Stimulated activated CD4-positive, alpha-beta T cell treated with anti-CD3 and anti-CD28 coated beads, Interleukin-2, amount 100 ng/mL, for 4 hours (primary cell): Measurements from ENCODE around the gene TYMS.

ENCODE experiments used
- DNase-seq: peaks from one replicate; pipeline ENCODE4 v3.0.0-alpha.2; 2020; ENCODE audit warnings: low read depth

The TYMS gene

DNA sequence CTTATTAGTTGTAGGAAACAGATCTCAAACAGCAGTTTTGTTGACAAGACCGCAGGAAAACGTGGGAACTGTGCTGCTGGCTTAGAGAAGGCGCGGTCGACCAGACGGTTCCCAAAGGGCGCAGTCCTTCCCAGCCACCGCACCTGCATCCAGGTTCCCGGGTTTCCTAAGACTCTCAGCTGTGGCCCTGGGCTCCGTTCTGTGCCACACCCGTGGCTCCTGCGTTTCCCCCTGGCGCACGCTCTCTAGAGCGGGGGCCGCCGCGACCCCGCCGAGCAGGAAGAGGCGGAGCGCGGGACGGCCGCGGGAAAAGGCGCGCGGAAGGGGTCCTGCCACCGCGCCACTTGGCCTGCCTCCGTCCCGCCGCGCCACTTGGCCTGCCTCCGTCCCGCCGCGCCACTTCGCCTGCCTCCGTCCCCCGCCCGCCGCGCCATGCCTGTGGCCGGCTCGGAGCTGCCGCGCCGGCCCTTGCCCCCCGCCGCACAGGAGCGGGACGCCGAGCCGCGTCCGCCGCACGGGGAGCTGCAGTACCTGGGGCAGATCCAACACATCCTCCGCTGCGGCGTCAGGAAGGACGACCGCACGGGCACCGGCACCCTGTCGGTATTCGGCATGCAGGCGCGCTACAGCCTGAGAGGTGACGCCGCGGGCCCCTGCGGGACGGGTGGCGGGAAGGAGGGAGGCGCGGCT, at the start of gene TYMS:
Gene TYMS, plus strand, starts transcription at position 343 of the 690 bp plus-strand sequence. Its CDS starts 90 bp downstream, at position 433.
- DNase-seq = no peak

DNA sequence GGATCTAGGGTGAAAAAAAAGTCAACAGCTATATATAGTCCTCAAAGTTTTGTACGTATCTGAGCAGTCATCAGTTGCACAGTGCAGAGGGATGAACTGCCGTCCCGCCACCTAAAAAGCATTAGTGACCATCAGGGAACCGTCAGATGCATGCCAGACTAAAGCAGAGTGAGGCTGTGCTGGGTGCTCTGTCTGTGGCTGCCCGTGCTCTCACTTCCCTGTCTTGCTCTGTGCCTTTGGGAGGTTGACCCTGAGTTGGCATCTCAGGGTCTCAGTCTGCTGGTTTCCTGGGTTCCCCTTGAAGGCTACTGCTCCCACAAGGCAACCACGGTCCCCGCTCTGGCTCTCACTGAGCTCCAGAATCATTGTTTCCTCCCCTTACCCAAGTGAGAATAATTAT, 49.5 kb upstream of the TYMS start:
- no peak for DNase-seq

DNA sequence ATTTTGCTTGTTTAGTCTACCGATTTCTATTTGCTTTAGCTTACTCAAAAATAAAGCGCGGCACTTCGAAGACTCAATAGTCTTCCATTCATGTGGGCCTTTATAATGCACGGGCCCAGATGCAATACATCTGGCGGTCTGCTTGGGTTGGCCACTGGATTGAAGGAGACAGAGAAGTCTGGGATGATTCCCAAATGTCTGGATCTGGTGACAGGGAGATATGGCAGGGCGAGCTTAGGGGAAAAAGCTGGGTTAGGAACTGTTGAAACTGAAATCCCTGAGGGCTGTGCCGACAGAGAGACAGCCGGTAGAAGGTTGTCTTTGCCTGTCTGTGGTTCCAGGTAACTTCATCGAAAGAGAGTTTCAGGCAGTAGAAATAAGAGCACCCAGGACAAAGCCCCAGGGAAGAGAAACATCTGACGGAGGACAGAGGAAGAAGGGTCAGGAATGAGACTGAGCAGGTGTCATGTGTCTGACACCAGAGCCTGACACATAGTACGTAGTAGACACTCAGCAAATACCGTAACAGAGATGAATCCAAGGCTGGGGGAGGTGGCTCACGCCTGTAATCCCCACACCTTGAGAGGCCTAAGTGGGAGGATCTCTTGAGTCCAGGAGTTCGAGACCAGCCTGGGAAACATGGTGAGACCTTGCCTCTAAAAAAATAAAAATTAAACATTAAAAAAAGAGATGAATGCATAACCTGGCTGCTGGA, 47.1 kb upstream of the TYMS start:
- no peak for DNase-seq

DNA sequence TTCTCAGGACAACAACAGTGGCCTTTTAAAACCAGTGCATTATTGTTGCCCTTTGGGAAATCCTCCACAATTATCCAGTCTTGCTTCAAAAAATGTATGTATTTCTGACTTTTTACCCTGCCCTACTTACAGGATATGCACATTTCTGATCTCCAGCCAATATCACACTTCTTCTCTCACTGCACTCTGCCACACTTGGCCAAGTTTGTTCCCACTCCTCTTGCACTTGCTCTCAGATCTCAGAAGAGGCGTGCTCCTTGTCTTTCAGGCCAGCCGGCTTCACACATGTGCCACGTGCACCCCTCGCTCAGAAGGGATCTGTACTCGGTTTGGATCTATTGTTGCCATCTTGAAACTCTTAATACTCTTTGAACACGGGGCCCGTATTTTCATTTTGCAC, 45.3 kb upstream of the TYMS start:
- no peak for DNase-seq

DNA sequence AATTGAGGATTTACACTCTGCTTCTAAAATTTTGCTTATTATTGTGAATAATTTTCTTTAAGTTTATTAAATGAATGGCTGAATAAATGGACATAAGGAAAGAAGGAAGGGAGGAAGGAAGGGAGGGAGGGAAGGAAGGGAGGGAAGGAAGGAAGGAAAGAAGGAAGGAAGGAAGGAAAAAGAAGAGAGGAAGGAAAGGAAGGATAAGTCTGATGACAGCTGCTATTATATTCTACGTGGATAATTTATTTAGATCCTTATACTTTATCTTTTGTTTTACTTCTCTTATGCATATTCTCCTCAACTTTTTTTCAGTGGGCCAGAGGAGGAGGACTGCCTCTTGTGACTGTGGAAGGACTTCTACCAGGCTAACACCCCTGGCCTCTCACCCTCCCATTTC, 43.3 kb upstream of the TYMS start:
- DNase-seq = no peak

DNA sequence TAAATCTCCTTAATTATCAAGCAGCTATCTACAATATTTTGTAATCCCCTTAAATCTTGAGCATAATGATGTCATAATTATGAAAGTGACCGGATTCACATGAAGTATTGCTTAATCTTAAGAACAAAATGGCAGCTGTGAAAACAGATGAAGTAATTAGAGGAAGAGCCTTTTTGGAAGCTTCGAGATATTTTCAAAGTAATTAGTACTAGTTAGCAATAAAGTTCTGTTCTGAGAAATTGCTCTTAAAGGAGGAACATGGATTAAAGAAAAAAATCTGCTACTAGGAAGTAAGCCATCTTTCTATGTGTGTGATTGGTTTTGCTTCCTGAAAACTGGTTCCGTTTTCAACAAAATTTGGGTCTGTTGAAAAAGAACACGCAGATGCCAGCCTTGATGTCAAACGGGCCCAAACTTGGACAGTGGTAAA, 42.3 kb upstream of the TYMS start:
- no peak for DNase-seq

DNA sequence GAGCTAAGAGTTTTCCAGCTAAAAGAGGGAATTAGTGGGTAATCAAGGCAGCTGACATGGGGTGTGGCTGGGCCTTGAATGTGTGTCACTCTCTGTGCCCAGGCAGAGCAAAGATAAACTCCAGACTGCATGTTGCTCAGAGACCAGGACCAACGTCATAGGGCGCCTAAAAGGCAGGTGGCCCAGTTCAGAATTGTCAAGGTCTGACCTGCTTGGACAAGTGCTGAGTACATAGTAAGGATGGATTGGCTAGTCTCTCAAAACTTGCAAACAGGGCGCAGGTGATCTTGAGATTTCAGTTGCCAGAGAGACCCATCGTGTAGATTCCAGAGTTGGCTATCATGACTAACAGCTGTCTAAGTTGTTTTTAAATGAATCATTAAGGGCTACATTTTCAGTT, 41.7 kb upstream of the TYMS start:
- DNase-seq = no peak

DNA sequence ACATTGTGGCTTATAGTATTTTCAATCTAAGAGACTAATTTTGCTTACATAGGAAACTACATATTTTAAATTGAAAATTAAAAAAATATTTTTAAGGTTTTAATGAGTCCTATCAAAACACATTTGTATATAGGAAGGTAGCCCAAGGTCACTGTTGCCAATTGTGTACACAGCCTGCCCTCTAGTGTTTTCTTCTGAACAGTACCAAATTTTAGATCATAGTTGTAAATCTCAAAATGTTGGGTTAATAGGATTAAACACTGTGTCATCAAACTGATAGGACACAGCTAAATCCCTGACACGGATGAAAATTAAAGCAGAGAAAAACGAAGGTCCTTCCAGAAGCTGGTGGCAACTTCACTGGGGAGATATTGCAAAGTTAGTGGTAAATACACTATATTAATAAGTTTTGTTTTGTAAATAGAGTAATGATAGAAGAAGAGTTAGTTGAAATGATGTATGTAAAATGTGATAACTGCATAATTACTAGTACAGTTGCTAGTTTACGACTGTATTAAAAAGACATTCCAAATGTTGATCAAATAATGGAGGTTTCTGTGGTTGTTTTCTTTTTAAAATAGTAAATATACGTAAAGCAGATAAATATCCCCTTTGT, 41.0 kb upstream of the TYMS start:
- no peak for DNase-seq

DNA sequence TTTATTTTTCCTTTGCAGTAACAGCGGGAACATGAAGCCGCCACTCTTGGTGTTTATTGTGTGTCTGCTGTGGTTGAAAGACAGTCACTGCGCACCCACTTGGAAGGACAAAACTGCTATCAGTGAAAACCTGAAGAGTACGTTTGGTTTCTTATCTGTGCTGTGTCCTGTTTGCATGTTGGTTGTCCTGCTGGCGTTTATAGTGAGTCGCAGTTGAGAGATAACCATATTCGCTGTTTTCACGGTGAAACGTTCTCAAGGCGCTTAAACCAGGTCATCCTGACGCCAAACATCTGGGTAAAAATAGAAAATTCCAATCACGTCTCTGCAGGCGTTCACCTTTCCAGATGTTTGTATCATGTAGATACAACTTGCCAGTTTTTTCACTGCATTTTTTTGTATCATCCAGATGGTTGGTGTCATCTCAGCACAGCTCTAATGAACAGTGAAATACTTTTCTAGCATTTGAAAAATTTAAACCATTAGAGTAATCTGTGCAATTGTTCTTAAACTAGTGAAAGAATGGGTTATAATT, 39.4 kb upstream of the TYMS start:
- DNase-seq = no peak

DNA sequence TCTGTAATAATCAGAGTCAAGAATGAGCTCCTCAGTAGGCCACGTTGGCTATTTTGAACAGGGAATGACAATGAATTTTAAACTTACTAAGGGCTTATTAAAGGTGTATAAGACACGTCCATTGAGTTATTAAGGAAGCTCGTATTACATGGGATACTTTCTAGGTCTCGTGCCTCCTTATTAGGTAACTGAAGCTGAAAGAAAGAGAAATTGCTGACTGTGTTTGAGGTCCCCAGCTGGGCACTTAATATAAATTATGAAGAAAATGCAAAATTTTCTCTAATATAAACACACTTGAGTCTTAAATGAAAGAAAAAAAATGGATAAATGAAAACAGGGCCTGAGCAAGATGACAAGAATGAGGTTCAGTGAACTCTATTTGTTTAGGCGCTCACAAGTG, 38.8 kb upstream of the TYMS start:
- no peak for DNase-seq

DNA sequence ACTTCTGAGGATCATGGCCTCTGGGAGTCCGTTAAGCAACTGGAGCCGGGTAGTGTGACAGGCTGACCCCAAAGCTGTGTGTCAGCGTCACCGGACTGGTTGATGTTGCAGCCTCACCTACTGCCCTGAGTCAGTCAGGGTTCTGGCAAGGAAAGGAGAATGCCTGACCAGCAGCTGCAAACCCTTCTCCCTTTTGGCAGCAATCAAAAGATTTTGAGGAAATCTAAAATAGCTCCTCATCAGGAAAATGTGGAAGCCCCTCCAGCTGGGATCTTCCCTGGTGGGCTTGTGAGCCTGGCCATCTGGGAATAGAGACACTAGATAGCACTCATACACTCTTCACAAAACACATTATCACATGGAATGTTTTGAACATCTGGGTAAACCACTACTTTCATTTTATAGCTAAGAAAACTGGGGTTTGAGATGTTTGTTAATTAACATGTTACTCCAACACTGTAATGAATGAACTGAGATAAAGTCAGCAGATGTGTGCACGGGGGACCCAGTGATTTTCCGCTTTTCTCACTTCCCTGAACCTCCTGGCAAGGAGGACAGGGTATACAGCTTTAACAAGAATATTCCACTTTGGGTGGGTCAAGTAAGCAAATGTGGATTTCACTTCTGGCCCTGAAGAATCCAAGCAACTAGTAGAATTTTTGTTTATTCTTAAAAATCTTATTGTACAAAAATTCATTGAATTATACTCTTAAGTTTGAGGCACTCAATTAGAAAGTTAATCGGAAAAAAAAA, 36.0 kb upstream of the TYMS start:
- no peak for DNase-seq

DNA sequence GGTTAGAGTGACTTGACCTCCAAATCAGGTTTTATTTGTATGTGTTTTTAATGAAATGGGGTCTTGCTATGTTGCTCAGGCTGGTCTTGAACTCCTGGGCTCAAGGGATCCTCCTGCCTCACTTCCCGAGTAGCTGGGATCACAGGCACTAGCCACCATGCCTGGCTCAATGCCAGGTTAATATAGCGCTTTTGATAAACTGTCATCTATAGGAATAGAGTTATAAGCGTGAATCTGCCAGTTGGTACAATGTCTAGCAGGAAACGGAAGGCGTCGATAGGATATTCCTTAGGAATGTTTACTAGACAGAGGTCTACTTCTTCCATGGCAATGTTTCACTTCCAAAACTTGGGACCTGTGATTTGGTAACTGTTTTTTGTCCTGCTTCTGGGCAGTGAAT, 35.2 kb upstream of the TYMS start:
- no peak for DNase-seq

DNA sequence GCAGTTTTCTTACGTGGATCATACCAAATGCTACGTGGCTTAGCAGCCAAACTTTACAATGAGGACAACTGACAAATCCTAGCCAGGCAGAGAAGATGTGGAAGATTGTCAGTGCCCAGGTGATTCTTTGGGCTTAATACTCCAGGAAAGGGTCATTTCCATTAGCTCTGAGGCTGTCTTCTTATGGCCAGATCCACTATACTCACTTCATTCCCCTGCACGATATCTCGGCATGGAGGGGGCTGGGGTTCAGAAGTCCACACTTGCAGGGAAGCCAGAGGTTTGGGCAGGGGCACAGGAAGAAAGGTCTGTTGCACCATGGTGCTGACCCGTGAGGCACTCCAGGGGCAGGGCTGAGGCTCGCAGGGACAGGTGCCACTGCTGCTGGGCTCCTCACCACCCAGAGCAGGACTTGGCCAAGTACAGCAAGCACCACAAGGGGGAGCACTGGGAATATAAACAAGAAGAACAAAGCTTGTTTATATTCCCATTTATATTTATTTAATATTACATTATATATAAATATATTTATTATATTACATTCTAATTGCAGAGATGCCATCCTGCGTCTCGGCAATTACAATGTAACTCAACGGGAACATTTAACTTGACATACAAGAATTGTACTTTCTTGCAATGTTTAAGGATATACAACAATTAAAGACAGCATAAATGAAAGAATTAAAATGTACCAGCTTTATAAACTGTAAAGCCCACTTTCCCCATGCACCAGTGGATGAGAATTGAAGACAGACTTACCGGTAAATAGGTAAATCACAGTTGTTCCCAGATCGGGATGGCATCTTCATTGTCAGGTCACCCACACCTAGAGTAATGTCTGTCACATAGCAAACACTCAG, 33.5 kb upstream of the TYMS start:
- peak; percentile 51 for DNase-seq

DNA sequence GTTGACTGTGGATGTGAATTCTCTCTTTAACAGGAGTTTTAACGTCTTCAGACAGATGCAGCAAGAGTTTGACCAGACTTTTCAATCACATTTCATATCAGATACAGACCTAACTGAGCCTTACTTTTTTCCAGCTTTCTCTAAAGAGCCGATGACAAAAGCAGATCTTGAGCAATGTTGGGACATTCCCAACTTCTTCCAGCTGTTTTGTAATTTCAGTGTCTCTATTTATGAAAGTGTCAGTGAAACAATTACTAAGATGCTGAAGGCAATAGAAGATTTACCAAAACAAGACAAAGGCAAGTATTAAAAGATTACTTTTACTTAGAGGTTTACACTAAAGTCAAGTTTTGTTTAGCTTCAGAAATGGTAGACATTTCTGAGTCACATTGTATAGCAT, 30.2 kb upstream of the TYMS start:
- DNase-seq = no peak

DNA sequence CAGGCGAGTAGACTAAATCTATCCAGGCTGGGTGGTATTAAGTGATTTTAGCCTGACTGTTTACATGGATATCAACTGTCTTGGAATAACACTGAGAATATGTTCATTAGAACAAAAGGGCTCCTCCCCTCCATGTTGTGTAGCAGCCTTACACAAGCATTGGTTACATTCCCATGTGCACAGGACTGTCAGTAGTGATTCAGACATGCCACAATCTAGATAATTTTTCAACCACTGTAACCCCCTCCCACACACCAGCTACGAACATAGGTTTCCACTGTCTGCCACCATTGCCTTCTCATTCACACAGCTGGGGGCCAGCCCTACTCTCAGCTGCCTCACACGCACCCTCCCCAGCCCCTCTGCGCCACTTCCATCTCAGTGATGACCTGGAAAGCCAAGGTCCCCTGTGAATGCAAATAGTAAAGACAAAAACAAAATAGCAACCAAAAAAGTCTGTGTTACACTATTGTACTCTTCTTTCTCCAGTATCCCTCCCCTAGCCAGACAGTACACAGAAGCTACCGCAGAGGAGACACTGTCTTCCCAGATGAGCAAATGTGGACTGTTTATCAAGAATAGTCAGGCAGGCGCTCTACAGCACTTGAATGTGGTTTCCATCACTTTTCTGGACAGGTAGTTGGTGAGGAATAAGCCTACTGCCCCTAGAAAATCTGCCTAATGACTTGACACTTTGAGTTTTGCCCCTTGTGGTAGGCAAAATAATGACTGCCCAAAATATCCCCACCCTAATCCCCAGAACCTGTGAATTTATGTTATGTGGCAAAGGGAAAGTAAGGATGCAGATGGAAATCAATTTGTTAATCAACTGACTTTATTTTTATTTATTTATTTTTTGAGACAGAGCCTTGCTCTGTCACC, 27.9 kb upstream of the TYMS start:
- DNase-seq = peak; percentile 9

DNA sequence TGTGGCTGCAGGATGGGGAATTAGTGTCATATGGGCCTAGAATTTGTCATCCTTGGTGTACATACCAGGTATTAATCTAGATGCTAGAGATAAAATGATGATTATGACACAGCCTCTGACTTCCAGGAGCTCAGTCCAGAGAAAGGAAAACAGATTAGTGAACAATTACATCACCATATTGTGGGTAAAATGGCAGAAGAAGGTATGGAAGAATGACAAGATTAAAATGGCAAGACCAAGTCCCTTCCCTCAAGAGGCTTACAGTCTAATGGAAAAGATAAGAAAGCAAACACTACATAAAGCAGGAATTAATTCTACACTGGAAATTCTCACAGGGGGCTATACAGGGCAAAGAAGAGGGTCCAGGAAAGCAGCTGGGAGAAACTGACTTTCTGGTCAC, 25.9 kb upstream of the TYMS start:
- DNase-seq = no peak

DNA sequence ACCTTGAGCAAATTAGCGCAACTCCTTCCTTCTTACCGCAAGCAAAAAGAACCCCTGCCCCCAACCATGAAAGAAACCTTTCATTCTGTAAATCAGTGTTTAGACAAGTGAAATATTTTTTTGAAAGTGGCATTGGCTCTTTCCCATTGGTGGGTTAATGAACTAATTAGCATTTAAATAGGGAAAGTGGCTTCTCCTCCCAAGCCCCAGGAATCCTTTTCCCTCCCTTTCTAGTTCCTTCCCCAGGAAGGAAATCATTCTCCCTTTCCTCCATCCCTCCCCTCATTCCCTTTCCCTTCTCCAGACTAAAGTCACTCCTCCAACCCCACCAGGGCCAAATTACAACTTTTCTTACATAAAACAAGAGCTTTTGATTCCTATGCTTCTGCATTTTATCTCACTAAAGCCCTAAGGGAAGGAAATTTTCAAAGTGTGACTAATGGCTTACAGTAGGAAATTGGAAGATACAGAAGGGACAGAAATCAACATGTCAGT, 22.9 kb upstream of the TYMS start:
- no peak for DNase-seq

DNA sequence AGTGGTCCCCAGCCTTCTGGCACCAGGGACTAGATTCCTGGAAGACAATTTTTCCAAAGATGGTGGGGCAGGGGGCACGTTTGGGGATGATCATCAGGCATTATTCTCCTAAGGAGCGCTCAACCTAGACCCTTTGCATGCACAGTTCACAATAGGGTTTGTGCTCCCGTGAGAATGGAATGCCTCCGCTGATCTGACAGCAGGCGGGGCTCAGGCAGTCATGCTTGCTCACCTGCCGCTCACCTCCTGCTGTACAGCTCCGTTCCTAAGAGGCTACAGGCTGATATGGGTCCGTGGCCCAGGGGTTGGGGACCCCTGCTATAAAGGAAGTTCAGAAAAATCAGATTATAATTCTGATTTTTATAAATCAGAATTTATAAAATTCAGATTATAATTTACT, 22.3 kb upstream of the TYMS start:
- no peak for DNase-seq

DNA sequence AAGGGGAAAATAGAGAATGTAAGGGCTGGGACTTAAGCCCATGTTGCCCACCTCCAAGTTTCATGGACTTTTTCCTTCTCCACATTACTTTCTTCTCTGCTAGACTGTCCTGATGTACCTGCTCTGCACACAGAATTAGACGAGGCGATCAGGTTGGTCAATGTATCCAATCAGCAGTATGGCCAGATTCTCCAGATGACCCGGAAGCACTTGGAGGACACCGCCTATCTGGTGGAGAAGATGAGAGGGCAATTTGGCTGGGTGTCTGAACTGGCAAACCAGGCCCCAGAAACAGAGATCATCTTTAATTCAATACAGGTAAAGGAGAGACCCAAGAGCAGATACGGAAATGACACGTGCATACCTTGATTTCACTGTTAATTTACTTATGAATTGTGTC, 16.2 kb upstream of the TYMS start:
- no peak for DNase-seq

DNA sequence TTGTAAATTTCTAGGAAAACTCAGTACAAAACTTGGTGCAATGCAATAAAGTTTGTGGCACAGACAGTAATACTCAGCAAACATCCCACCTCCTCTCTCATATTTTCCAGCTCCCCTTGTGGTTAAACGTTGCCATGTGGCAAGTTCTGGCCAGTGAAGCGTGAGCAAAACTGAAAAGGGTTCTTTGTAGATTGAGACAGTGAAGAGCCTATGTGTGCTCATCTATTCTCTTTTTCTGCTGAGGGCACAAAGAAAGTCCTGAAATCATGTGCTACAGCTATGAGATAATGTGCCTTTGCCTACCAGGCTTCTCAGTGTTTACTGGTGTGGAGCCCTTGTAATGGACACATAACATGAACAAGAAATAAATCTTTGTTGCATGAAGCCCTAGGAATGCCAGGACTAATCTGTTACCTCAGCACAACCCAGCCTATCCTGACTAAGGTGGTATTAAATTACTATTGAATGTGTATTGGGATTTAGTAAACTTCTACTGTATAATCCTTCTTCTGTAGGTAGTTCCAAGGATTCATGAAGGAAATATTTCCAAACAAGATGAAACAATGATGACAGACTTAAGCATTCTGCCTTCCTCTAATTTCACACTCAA, 13.0 kb upstream of the TYMS start:
- no peak for DNase-seq
